GM12801 (cell line): Measurements from ENCODE around the gene TAS2R16.

Source experiments
- TF ChIP-seq, protein P1 (sequence below): IDR thresholded peaks from one replicate; pipeline ENCODE4 v1.5.1; 2011; ENCODE audit warnings: control low read depth; ENCODE audit not compliant: insufficient read length; ENCODE audit errors: extremely low read depth

TAS2R16 gene

DNA sequence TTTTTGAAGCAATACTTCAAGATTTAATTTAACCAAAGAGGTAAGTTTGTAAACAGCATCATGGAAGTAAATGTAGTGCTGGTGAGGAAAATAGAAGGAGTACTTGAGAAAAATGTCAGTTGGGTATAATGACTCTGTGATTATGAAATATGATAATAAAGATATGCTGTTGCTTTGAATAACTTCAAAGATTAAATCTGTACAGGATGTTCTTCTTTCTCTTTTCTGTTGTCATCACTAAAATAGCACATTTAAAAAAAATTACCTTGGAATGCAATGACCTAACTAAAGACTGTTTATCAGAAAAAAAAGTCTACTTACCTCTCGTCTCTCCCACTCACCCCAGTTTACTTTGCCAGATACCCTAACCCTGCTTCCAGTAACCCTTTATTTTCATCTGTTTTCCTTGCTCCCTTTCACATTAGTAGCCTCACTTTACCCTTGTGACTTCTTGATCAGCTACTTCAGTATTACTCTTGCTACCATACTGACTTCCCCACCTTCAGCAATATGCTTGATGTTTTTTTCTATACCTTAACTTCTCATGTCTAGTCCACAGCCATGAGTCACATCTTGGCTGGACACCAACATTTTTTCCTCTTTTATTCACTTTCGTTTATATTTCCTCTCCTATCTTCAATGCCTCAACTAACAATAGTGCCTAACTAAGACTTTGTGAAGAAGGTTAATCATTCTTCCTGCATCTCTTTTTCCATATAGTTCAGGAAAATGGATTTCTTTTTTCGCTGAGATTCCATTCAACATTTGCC lies 29.7 kb upstream of the TAS2R16 start:
- TF ChIP-seq, protein P1, sequence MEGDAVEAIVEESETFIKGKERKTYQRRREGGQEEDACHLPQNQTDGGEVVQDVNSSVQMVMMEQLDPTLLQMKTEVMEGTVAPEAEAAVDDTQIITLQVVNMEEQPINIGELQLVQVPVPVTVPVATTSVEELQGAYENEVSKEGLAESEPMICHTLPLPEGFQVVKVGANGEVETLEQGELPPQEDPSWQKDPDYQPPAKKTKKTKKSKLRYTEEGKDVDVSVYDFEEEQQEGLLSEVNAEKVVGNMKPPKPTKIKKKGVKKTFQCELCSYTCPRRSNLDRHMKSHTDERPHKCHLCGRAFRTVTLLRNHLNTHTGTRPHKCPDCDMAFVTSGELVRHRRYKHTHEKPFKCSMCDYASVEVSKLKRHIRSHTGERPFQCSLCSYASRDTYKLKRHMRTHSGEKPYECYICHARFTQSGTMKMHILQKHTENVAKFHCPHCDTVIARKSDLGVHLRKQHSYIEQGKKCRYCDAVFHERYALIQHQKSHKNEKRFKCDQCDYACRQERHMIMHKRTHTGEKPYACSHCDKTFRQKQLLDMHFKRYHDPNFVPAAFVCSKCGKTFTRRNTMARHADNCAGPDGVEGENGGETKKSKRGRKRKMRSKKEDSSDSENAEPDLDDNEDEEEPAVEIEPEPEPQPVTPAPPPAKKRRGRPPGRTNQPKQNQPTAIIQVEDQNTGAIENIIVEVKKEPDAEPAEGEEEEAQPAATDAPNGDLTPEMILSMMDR: no peak

DNA sequence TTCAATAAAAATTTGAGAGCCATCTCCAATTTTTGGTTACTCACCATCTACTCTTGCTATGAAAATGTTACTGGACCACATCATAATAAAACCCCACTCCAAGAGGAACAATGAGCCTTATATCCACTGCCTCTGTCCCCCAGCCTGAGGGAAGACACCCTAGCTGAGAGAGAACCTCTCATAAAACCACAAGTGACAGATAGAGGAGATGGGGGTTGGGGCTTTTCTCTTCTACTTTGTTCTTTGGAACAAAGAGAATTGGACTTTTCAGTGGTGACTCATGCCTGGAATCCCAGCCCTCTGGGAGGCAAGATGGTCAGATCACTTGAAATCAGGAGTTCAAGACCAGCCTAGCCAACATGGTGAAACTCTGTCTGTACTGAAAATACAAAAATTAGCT lies 27.6 kb upstream of the TAS2R16 start:
- TF ChIP-seq, protein P1: no peak

DNA sequence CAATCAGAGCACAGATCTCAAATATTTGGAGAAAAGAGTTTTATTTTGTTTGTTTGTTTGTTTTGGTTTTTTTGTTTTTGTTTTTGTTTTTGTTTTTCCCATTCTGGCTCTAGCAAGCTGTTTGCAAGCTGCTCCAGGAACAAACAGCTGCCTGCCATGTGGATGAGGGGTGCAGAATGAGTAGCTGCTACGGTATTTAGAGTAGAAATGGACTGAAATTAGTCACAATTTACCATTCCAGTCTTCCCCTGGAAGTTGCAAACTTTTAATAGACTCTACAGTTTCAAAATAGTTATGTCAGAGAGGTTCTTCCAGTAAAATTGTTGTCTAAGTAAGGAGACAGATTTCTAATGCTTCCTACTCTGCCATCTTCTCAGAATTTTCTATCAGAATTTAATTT lies 27.1 kb upstream of the TAS2R16 start:
- TF ChIP-seq, protein P1: no peak

DNA sequence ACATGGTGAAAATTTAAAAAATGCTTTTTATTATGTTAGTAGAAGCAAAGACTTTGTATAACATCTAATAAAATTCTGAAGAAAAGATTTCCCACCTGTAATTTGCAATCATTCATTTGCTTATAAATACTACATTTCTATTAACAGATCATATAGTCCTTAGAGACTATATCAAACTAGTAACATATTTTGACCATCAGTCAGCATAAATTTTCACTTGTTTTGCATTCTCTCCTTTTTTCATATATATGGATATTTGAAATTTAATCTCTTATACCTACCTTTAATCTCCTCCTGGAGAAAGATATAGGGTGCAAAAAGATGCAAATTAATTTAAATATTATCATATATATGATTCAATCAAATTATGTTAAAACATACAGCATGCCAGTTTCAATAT lies 16.9 kb upstream of the TAS2R16 start:
- TF ChIP-seq, protein P1: no peak

DNA sequence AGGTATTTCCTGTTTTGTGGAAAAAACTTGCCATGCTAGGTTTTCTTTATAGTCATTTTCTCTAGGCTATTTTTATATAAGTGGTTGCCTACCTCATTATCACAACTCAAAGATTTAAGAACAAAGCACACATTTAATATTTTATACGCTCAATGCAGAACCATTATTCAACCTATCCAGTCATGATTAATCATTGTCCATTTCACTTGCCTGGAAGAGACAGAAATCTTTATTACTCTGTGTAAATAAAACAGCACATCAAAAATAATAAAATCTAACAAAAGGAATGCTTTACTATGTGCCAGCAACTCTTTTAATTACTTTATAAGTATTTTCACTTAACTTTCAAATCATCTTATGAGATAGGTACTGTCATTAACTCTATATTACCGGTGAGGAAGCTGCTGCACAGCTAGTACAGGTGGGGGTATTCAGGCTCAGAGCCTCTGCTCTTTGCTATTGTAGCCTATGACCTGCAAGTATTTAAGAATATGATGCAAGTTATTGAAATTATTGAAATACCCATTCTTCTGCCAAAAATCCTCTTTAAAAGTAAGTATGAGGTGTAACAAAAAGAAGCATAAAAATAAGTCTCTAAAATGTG lies 16.4 kb upstream of the TAS2R16 start:
- TF ChIP-seq, protein P1: no peak

DNA sequence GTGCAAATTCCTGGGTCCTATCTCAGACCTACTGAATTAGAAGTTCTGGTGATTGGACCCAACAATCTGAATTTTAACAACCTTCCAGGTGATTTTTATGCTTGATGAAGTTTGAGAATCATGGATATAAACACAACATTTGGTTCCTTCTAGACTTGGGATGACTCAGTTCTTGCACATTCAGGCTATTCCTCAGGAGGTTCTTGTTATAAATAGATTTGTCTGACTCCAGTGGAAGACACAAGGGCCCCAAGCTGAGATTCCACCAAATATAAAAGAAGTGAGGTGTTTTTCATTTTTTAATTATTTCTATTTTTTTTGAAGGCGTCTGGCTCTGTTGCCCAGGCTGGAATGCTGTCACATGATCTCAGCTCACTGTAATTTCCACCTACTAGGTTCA lies 9.4 kb upstream of the TAS2R16 start:
- TF ChIP-seq, protein P1: no peak

DNA sequence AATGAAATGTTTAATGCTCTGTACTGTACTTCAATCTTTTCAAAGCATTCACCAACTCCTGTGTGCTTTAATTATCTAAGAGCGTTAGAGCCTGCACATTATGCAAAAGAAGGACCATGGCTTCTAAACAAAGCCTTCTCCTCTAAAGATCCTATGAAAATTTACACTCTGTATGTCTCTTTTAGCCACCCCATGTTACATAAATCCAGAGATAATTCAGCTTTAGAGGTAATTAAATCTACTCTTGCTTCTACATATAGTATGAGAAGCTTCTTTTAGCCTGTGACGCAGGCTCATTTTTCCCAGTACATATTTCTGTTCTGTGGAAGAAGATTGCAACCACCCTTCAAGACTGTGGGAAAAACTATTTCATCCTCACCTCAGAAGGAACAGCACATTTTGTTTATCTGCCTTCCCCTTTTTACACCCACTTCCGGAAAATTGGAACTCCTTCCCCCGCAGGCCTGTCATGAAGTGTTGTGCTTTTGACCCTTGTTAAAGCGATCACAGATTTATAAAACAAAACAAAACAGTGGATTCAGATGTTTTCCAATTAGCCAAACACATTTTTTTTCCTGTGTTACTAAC lies 8.1 kb upstream of the TAS2R16 start:
- TF ChIP-seq, protein P1: no peak
